ENCODE results near the gene SLC2A13.

DNA sequence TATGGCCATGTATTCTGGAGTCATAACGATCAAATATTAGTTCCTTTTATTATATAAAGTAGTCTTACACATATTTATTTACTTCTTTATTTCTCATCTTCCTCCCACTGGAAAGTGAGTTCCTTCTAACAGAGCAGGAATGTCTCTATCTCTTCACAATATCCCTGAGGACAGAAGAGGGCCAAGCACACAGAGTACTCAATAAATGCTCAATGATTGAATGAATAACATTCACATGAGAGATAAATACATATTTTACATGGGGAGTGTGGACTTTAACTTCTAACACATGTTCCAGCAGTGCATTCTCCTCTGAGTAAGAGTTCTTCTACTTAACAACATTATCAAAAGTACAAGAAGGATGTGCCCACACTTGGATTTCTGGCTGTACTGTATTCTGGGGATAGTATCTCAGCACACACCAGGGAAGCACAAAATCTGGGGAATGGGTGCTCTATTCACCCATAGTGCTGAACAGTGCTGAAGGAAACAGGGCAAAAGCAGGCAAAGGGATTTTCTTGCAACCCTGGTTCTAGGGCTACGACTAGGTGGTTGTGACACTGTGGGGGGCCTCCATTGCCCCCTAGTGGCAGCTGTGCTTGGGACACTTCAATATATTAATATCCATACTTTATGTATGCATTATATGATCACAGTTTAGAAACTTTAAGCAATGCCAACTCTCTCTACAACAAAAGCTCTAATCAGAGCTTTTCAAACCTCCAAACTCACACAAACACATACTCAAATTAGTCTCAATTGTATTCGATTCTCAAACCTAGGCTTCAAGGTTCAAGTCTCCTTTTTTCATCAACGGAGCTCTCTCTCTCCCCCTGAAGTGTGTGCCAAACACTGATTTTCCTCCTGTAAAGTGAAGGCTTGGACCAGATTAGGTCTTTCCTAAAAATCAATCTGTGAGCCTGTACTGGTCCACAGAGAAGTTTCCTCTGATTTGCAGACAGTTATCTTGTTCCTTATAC, 115.5 kb downstream of the SLC2A13 start:
- TF ChIP-seq, protein P1, sequence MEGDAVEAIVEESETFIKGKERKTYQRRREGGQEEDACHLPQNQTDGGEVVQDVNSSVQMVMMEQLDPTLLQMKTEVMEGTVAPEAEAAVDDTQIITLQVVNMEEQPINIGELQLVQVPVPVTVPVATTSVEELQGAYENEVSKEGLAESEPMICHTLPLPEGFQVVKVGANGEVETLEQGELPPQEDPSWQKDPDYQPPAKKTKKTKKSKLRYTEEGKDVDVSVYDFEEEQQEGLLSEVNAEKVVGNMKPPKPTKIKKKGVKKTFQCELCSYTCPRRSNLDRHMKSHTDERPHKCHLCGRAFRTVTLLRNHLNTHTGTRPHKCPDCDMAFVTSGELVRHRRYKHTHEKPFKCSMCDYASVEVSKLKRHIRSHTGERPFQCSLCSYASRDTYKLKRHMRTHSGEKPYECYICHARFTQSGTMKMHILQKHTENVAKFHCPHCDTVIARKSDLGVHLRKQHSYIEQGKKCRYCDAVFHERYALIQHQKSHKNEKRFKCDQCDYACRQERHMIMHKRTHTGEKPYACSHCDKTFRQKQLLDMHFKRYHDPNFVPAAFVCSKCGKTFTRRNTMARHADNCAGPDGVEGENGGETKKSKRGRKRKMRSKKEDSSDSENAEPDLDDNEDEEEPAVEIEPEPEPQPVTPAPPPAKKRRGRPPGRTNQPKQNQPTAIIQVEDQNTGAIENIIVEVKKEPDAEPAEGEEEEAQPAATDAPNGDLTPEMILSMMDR (IDR thresholded peaks at IDR 0.05) = peak; percentile 24 to 86 (median 70)
- TF ChIP-seq POLR2AphosphoS5 (IDR thresholded peaks at IDR 0.05) (no peak), POLR2A (IDR thresholded peaks at IDR 0.05) (no peak)
